Measurements from ENCODE around the gene RAB24.
"Not testable (repeated sequence)": the region's sequence is repeated elsewhere in the genome, so short reads cannot be mapped to it uniquely, and the experiment has no call there.

Gene RAB24

GRCh38 chr5:177303121-177303924 lies at the start of gene RAB24, which contains the start of gene PRELID1:
TSS of gene RAB24 (minus strand) at chr5:177303719. CDS start at chr5:177303288, 431 bp downstream.
TSS of gene PRELID1 (plus strand) at chr5:177303799. CDS start at chr5:177303986, 187 bp downstream.
- peaks cover 4% of the 10 kb centered on the region for H3K36me3 ChIP-seq (ENCODE audit: insufficient read depth, low read length)
- peaks cover 19% of the 10 kb centered on the region for H3K4me1 ChIP-seq (ENCODE audit: insufficient read depth, low read length)
- H3K9me3 ChIP-seq (ENCODE audit: control insufficient read depth, insufficient read depth, low read length): no peaks in the 10 kb centered on the region
- peak within 1 kb of the TSS; percentile 100 for H3K9ac ChIP-seq (ENCODE audit: low read depth, low read length)

- H3K9ac ChIP-seq (ENCODE audit: low read depth, low read length): no peak overlapping the region
- peaks cover 6% of the 10 kb centered on the region for H3K4me1 ChIP-seq (ENCODE audit: insufficient read depth, low read length)
- no peaks in the 10 kb centered on the region for H3K36me3 ChIP-seq (ENCODE audit: insufficient read depth, low read length)
- H3K9me3 ChIP-seq (ENCODE audit: control insufficient read depth, insufficient read depth, low read length): no peaks in the 10 kb centered on the region; the same call in 1 of the 2 replicates
Measured at GRCh38 chr5:177353093-177353492, 49.6 kb upstream of the RAB24 start.

- Histone ChIP-seq H3K9me3 (ENCODE audit: control insufficient read depth, insufficient read depth, low read length) (no peaks in the 10 kb centered on the region; the same call in 1 of the 2 replicates), H3K36me3 (ENCODE audit: insufficient read depth, low read length) (no peaks in the 10 kb centered on the region), H3K4me1 (ENCODE audit: insufficient read depth, low read length) (peaks cover 6% of the 10 kb centered on the region), H3K9ac (ENCODE audit: low read depth, low read length) (peak within 1 kb of the TSS; percentile 99)
Measured at GRCh38 chr5:177351392-177352329, 48.1 kb upstream of the RAB24 start, which contains the start of gene LMAN2. TSS of gene LMAN2 (minus strand) at chr5:177351668. CDS start at chr5:177351647, 21 bp downstream.

- Histone ChIP-seq H3K9me3 (ENCODE audit: control insufficient read depth, insufficient read depth, low read length) (no peaks in the 10 kb centered on the region; the same call in 1 of the 2 replicates), H3K36me3 (ENCODE audit: insufficient read depth, low read length) (no peaks in the 10 kb centered on the region), H3K9ac (ENCODE audit: low read depth, low read length) (peak overlapping the region; percentile 99), H3K4me1 (ENCODE audit: insufficient read depth, low read length) (peaks cover 6% of the 10 kb centered on the region)
Measured at GRCh38 chr5:177350776-177351391, 47.4 kb upstream of the RAB24 start.

- no peak overlapping the region for H3K9ac ChIP-seq (ENCODE audit: low read depth, low read length)
- H3K4me1 ChIP-seq (ENCODE audit: insufficient read depth, low read length): peaks cover 6% of the 10 kb centered on the region
- H3K36me3 ChIP-seq (ENCODE audit: insufficient read depth, low read length): no peaks in the 10 kb centered on the region
- no peaks in the 10 kb centered on the region for H3K9me3 ChIP-seq (ENCODE audit: control insufficient read depth, insufficient read depth, low read length)
Measured at GRCh38 chr5:177349762-177350161, 46.2 kb upstream of the RAB24 start.

- no peak overlapping the region for H3K9ac ChIP-seq (ENCODE audit: low read depth, low read length)
- H3K9me3 ChIP-seq (ENCODE audit: control insufficient read depth, insufficient read depth, low read length): no peaks in the 10 kb centered on the region
- H3K36me3 ChIP-seq (ENCODE audit: insufficient read depth, low read length): no peaks in the 10 kb centered on the region
- H3K4me1 ChIP-seq (ENCODE audit: insufficient read depth, low read length): peaks cover 6% of the 10 kb centered on the region
Measured at GRCh38 chr5:177349362-177349647, 45.8 kb upstream of the RAB24 start.

- Histone ChIP-seq H3K36me3 (ENCODE audit: insufficient read depth, low read length) (no peaks in the 10 kb centered on the region), H3K4me1 (ENCODE audit: insufficient read depth, low read length) (peaks cover 6% of the 10 kb centered on the region), H3K9ac (ENCODE audit: low read depth, low read length) (no peak overlapping the region), H3K9me3 (ENCODE audit: control insufficient read depth, insufficient read depth, low read length) (no peaks in the 10 kb centered on the region)
Measured at GRCh38 chr5:177347699-177348098, 44.2 kb upstream of the RAB24 start.

GRCh38 chr5:177346820-177347219 lies 43.3 kb upstream of the RAB24 start:
- no peak overlapping the region for H3K9ac ChIP-seq (ENCODE audit: low read depth, low read length)
- peaks cover 6% of the 10 kb centered on the region for H3K4me1 ChIP-seq (ENCODE audit: insufficient read depth, low read length)
- no peaks in the 10 kb centered on the region for H3K9me3 ChIP-seq (ENCODE audit: control insufficient read depth, insufficient read depth, low read length)
- H3K36me3 ChIP-seq (ENCODE audit: insufficient read depth, low read length): no peaks in the 10 kb centered on the region

GRCh38 chr5:177344891-177345290 lies 41.4 kb upstream of the RAB24 start:
- Histone ChIP-seq H3K9me3 (ENCODE audit: control insufficient read depth, insufficient read depth, low read length) (no peaks in the 10 kb centered on the region), H3K36me3 (ENCODE audit: insufficient read depth, low read length) (no peaks in the 10 kb centered on the region), H3K9ac (ENCODE audit: low read depth, low read length) (no peak overlapping the region), H3K4me1 (ENCODE audit: insufficient read depth, low read length) (no peaks in the 10 kb centered on the region)

GRCh38 chr5:177343777-177344176 lies 40.3 kb upstream of the RAB24 start:
- no peaks in the 10 kb centered on the region for H3K36me3 ChIP-seq (ENCODE audit: insufficient read depth, low read length)
- peaks cover 8% of the 10 kb centered on the region for H3K4me1 ChIP-seq (ENCODE audit: insufficient read depth, low read length)
- H3K9ac ChIP-seq (ENCODE audit: low read depth, low read length): no peak overlapping the region
- H3K9me3 ChIP-seq (ENCODE audit: control insufficient read depth, insufficient read depth, low read length): no peaks in the 10 kb centered on the region

- H3K4me1 ChIP-seq (ENCODE audit: insufficient read depth, low read length); H3K9ac ChIP-seq (ENCODE audit: low read depth, low read length); H3K9me3 ChIP-seq (ENCODE audit: control insufficient read depth, insufficient read depth, low read length); H3K36me3 ChIP-seq (ENCODE audit: insufficient read depth, low read length): not testable (repeated sequence)
Measured at GRCh38 chr5:177343000-177343399, 39.5 kb upstream of the RAB24 start.

GRCh38 chr5:177339107-177339638 lies 35.7 kb upstream of the RAB24 start:
- no peak overlapping the region; the same call in 1 of the 2 replicates for H3K9ac ChIP-seq (ENCODE audit: low read depth, low read length)
- peaks cover 12% of the 10 kb centered on the region for H3K4me1 ChIP-seq (ENCODE audit: insufficient read depth, low read length)
- no peaks in the 10 kb centered on the region for H3K9me3 ChIP-seq (ENCODE audit: control insufficient read depth, insufficient read depth, low read length)
- H3K36me3 ChIP-seq (ENCODE audit: insufficient read depth, low read length): peaks cover 9% of the 10 kb centered on the region

- H3K9ac ChIP-seq (ENCODE audit: low read depth, low read length): no peak overlapping the region
- H3K9me3 ChIP-seq (ENCODE audit: control insufficient read depth, insufficient read depth, low read length): no peaks in the 10 kb centered on the region
- peaks cover 15% of the 10 kb centered on the region for H3K36me3 ChIP-seq (ENCODE audit: insufficient read depth, low read length)
- H3K4me1 ChIP-seq (ENCODE audit: insufficient read depth, low read length): peaks cover 12% of the 10 kb centered on the region
Measured at GRCh38 chr5:177338251-177339106, 35.0 kb upstream of the RAB24 start.
